GM21619 (cell line): ENCODE measurements around the gene HES7.
"Not testable (repeated sequence)": the region's sequence is repeated elsewhere in the genome, so short reads cannot be mapped to it uniquely, and the experiment has no call there.

ENCODE experiments used
- ATAC-seq: cut with Tn5 transposase; IDR thresholded peaks from one replicate; pipeline ENCODE4 v1.9.1; 2021; ENCODE audit not compliant: unreplicated experiment

The HES7 gene

DNA sequence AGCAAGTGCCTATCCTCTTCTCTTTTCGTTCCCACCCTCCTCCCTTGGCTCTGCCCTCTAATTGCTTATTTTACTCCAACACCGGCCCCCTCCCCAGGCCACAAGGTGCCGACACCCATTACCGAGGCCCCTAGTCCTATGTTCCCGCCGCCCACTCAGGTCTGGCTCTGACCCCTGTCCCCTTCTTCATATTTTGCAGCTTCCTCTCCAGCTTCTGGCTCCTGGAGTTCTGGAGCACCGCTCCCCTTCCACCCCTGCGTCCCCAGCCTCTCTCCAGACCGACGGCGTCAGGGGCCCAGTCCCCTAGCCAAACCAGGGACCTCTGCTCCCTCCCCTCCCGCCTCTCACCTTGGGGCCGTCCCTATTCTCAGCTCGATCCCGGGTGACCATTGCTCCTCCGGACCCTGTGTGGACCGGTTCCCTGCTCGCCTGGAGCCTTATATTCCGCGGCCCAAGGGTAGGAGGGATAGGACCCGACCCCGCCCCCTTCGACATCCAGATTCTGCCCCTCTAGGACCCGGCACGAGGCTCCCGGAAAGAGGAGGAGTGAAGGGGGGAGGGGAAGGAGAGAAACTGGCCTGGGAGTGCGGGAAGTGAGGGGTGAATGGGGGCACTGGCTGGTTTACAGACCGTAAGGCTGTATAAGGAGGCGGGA, at the start of gene HES7:
Gene HES7 (minus strand): TSS at position 412 of the 655 bp plus-strand sequence. CDS start 22 bp downstream, at position 390.
- no peak for ATAC-seq

DNA sequence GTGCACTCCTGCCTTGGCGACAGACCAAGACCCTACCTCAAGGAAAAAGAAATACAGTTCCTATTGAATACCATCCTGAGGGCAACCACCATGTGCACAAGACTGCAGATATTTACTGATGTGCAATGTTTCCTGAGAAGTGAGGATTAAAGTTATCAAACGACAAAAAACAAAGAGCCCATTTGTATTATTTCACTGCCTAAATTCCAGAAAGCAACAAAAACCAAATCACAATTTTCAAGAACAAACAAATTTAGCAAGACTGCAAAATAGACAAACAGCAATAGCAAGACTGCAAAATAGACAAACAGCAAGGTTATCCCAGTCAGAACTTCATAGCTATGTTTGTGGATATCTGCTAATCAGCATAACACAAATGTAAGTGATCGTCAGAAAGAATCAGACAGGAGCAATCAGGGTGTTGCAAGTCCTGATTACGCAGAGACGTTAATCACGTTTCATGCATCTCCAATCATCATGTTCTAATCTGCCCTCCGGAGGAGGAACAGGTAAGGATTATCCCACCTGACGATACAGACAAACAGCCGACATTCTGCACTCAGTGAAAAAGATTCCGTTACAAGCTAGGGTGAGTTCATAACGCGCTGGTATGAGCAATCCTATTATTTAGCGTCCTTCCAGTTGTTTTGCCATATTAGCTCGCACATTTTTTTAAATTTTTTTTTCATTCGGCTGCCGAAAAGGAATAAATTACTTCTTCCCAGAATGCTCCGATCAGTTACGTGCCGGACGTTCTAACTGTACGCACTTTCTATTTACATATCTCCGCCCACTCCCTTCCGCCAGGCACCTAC, 49.4 kb upstream of the HES7 start:
- peak; percentile 68 for ATAC-seq

DNA sequence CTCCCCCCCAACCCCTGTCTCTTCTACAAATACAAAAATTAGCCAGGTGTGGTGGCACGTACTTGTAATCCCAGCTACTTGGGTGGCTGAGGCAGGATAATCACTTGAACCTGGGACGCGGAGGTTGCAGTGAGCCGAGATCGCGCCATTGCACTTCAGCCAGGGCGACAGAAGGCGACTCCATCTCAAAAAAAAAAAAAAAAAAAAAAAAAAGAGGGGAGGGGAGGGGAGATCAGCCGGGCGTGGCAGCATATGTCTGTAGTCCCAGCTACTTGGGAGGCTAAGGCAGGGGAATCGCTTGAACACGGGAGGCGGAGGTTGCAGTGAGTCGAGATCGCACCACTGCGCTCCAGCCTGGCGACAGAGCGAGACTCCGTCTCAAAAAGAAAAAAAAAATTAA, 46.3 kb upstream of the HES7 start:
- not testable (repeated sequence) for ATAC-seq

DNA sequence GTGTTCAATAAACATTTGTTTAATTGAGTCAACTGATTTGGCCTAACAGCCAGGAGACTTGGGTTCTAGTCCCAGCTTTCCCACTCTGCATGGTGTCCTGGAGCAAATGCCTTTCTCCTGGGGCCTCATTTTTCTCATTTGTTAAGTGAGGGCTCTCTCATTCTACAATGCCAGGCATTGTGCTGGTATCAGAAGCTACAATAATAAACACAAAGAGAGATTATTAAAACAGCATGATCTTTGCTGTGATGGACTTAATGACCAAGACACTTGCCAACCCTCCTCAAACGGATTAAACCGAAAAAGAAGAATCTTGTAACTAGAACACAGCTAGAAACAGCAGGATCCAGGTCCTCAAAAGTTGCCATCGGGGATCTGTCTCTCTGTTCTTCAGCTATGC, 43.6 kb upstream of the HES7 start:
- no peak for ATAC-seq

DNA sequence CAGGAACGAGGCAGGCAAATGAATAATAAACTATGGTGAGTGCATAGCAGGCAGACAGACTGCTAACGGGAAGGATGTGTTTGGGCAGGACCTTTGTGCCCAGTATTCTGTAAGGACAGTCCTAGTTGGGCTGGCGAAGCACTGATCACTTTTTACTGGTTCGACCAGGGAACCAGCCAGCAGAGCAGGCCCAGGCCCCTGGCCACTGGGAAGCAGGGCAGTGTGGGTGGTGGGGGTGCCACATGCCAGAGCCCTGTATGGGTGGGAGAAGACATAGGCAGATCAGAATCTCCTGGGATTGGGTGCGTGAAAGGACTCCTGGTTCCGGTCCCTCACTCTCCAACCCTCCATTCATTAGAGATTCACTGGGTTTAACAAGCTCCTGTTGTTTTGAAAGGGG, 42.8 kb upstream of the HES7 start:
- no peak for ATAC-seq

DNA sequence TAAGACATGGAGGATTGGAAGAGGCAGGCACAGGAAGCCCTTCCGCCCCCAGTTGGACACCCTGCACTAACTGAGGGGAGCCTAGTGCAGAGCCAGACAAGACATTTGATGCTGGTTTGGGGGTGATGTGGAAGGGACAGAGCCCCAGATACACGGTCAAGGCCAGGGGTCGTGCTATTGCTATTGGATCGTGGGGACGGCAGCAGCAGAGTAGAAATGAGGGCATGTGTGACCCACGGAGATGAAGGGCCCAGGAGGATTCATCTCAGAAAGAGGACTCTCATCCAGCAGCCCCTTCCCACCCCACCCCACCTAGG, 40.9 kb upstream of the HES7 start:
- no peak for ATAC-seq

DNA sequence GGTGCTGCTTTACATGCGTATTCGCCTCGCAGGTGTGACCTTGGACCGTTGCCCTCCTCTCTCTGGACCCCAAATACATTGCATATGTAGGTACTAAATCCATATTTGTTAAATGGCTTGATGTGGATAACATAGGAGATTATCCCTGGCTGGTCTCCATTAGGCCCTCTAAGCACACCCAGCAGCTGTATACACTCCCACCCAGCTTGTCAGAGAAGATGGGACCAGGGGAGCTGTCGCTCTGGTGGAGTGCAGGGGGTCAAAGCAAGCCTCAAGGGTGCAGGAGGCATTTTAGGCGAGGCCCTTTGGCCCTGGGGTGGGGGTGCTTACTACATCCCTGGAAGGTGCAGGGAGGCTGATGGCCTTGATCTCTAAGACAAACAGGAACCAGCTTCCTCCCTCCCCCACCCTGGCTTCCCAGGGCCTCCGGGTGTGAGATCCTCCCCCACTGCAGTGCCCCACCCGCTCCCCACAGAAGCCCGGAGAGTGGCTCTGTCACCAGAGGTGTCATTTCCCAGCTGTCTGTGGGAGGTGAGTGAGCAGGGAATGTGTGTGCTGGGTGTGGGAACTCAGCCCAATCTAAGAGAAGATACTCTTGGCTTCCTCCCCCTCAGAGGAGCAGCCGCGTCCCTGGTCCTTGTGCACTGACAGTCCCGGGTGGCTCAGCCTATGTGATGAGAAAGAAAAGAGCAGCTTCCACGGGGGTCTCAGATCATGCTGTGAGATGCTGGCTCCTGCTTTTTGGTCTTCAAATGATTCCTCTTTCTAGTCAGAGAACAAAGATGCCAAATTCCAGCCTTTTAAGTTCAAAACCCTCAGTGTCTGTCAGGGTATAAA, 40.3 kb upstream of the HES7 start:
- ATAC-seq = no peak

DNA sequence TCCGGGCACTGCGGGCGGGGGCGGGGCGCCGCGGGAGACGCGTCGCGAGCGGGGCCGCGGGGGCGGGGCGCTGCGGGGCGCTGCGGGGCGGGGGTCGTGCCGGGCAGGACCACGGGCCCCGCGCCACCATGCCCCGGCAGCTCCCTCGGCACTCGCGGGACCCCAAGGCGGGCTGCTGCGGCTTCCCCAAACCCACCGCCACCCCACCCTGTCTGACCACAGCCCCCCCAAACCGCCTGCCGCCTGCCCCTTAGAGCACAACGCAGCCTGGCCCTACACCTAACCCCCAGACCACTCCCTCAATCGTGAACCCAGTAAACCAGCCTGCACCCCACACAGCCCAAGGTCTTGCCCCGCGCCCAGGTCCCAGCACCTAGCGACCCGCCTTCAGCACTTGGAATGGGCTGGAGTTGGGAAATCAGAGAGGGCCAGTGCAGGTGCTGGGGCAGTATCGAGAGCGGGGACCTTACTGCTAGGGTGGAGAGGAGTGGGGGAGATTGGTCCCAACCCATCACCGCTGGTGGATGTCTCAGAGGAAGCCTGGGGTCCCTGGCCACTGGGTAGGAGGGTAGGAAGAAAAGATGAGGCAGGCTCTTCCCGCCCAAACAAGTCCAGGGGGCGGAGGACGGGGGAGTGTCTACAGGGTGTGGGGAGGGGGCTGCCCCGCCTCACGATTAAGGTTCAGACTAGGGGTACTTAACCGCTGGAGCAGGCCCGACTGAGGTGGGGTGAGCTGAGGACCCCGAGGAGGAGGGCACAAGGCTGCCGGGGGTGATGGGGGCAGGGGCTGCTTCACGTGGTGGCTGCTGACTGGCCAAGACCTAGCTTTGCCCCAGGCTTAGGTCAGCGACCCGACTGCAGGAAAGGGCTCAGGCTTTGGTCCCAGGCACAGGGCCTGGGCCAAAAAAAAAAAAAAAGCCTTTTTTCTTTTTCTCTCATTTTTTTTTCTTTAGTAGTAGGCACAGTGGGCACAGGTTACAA, 39.4 kb upstream of the HES7 start:
- ATAC-seq = no peak

DNA sequence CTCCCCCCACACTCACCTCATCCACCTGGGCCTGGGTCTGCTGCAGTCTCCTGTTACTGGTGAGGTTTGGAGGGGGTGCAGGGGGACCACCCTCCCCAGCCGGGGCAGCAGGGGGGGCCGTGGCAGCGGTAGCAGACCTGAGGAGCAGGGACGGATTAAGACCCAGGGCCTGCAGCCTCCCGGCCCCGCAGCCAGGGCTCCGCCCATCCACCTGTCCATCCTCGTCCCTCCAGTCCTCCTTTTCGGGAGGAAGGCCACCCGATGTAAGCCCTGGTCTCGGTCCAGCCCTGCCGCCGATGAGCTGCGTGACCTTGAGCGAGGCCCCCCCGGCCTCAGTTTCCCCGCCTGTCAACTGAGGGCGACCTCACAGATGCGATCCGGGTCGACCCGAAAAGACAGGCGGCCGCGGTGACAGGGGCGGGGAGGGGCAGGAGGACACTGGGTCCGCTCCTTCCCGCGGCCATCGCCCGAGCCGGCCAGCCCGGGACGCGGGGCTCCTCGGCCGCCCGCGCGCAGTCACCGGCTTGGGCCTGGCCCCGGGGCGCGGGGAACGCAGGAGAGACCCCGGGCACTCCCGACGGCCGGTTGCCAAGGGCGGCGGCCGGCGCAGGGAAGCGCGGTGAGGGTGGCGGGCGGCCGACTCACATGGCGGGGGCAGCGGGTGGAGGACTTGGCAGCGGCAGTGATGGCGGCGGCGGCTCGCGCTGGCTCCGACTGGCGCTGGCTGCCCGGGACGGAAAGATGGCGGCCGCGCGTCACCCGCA, 38.5 kb upstream of the HES7 start, which contains the start of gene VAMP2:
Gene VAMP2 (minus strand): TSS at position 716 of the 764 bp plus-strand sequence. CDS start 69 bp downstream, at position 647.
- ATAC-seq = no peak

DNA sequence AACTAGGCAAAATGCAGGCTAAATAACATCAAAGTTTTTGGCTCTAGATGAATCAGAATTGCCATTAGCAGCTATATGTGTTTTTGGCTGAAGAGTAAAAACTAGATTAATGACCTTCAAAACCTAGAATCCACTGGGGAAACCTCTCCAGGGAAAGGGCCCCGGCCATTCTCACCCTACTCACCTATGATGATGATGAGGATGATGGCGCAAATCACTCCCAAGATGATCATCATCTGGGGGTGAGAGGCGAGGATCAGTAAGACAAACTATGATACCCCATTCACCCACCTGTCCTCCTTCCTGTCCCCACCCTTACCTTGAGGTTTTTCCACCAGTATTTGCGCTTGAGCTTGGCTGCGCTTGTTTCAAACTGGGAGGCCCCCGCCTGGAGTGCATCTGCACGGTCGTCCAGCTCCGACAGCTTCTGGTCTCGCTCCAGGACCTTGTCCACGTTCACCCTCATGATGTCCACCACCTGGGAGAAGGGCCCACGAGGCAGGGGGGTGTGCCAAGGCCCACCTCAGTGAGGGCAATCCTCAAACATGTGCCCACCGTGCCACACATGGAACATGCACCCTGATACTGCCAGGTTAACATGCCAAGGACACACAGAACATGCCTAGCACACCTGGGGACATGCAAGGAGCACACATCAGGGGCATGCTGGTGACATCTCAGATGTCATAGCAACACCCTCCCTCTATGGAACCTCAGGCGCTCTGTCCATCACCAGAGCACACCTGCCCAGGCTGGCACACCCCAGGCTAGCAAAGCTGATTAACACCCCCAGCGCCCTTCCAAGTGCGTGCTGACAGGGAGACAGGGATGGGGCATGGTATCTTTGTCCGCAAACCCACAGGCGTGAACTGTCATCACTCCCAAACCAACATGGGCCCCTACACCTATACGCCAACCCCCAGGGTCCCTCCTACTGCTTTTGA, 37.7 kb upstream of the HES7 start:
- no peak for ATAC-seq

DNA sequence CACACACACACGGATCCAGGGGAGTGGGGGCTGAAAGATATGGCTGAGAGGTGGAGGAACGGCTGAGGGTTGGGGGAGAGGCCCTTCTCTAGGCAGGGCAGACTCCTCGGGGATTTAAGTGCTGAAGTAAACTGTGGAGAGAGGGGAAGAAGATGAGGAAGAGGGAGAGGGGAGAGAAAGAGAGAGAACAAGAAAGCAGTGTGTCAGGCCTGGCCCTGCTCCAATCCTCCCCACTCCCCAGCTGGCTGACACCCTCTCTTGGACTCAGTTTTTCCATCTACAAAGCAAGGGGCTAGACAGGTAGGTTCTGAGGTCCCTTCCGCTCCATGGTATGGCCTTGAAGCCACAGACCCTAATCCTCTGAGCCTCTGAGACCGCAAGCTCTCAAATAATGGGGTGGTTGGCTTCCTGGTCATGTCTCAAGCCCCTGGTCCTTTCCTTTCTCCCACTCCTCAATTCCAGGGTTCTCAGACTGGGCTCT, 36.9 kb upstream of the HES7 start:
- ATAC-seq = no peak

DNA sequence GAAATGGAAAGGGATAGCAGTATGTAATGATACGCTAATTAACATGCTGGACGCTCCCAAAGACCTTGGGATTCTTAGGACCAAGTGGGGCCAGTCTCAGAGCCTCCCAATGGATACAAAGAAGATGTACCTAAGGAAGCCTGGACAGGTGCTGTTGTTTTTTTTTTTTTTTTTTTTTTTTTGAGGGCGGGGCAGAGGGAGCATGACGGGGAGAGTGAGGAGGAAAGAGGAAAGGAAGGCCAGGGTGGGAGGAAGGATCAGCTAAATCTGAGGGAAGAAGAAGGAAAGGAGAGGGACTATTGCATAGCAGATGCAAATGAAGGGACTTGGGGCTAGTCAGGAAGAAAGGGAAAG, 36.3 kb upstream of the HES7 start:
- ATAC-seq = no peak

DNA sequence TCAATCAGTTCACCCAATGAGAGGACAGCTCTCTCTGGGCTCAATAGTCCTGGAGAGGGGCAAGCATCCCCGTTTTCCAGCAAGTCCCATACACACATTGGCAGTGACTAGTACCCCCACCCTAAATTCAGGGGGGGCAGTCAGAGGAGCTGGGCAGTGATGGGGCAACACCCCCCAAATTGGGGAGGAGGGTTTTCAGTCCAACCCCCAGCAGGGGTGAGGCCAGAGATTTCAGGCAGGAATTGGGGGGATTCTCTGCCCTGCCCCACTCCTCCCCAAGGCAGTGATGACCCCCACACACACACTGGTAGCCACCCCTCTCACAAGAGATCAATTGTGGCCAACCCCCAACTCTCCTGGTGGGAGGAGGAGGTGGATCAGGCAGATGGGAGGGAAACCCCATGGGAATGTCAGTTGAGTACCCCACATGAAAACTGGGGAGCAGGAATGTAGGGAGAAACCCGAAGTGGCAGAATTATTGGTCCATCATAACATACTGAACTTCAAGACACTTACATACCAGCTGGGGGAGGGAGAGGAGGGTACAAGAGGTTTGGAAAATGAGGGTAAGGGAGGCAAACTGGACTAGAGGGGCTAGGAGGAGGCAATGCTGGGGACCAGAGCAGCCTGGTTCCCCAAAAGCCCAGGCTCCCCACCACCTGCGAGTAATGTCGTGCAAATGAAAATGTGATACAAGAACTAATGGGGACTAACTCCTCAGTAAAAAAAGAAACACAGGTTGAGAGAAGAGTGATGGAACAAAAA, 35.7 kb upstream of the HES7 start:
- ATAC-seq = no peak

DNA sequence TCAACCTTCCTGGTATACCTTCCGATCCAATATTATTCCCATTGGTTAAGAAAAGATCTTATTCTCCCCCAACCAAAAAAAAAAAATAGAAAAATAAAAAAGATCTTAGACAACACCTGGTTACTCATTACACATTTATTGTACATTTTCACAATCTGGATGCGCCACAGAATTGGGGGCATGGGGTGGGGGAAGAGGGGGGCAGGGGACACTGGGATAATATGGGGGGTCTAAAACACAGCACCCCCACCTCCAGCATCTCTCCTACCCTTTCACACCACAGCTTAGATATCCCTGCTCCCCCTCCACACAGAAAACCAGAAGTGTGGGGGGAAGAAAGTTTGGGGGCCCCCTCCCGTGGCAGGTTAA, 35.1 kb upstream of the HES7 start:
- ATAC-seq = no peak

DNA sequence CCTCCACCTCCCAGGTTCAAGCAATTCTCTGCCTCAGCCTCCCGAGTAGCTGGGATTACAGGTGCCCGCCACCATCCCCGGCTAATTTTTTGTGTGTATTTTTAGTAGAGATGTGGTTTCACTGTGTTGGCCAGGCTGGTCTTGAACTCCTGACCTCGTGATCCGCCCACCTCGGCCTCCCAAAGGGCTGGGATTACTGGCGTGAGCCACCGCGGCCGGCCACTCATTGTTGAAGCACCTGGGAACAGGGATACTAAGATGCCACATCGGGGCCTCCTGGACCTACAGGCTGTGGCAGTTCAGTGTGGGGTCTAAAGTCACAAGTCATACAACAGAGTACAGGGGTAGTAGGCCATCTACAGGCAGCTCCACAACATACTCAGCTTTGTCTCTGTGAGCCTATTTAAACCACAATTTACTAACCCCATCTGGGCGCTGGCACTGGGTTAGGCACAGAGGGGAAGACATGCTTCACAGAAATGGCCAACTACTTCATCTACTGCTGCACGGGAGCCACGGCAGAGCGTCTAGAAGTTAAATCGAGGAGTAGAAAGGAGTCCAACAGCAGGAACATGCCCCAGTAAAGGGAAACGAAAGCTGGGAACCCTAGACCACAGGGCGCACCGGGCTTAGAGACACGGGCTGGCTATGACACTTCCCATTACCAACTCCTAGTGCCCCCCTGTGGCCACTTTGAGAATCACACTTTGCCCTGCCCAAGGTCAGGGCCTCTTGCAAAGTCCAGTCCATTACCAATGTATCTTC, 34.5 kb upstream of the HES7 start:
- no peak for ATAC-seq

DNA sequence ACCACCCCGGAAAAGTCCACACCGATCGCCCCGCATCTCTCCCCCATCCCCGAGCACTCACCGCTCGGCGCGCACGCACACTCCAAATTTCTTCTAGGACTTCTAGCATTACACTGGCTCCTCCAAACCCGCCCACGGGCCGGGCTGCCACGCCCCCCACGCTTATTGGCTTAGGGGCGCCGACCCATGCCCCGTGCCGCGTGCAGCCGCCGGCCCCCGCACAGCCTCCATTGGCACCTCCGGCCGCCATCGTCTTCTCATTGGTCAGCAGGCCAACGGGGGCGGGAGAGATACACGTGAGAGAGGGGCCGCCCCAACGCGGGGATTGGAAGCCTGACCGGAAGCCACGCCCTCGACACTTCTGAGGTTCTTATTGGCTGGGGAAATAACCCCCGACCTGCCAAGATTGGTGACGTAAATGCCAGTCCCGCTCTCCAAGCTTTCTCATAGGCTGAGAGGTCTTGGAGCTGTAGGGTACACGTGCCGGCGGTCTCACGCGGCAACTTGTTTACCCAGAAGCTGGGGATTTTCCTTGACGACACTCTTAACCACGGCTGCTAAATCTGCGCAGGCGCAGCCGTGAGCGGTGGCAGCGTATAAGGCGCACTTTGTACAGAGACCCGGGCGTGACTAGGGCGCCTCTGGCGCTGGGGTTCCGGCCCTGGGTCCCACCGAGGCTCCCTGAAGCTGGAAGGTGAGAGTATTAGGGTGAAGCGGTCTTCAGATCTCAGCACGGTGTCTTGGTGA, 32.5 kb upstream of the HES7 start:
- peak; percentile 63 for ATAC-seq

DNA sequence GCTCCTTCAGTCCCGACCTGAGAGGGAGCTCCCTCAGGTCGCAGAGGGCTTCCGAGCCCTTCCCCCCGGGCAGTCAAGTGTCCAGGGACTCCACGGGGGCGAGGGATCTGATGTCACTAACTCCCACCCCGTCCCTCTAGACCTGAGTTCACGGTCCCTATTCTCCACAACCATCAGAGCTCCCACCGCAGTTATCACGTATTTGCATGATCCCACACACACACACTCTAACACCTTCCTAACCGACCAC, 32.0 kb upstream of the HES7 start:
- ATAC-seq = no peak
